ENCODE results near the gene TMEM200A. TPM values are rescaled to one million over a fixed set of nuclear protein-coding genes. Genes with fewer than 3 reads are reported as not detected.

The TMEM200A gene
- total RNA-seq, 2 donors from 2014 or later = 0.87 to 5.1 TPM

DNA sequence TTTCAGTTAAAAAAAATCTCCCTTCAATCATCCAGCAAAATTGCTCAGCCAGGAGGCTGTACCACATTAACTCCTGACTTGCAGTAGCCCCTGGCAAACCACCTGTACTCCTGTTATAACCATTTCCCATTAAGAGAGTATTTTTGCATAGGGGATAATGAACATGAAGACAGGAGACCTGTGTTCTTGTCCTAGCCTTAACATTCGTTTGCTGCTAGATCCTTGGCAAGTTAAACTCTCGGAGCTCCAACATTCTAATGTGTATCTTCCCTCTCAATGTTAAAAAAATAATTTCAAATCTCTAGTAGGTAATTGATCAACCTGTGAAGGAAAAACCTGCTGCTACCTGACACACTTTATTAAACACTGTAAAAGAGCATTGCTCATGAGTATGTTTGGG is 8.4 kb upstream of the TMEM200A start:
- no peaks in the 10 kb centered on the region for H3K36me3 ChIP-seq
- intact Hi-C loops (cut with DNase I) = no loop called here
- H3K4me3 ChIP-seq = no peak overlapping the region
- H3K27ac ChIP-seq = no peak overlapping the region
- no peaks in the 10 kb centered on the region for H3K27me3 ChIP-seq (replicated peaks; ENCODE audit: insufficient read depth)
- WGBS = 39% methylated on average over 2 of the region's 2 CpGs
- TF ChIP-seq POLR2A (IDR thresholded peaks at IDR 0.05) (no peak), POLR2AphosphoS5 (IDR thresholded peaks at IDR 0.05) (no peak)
- TF ChIP-seq, protein P1, sequence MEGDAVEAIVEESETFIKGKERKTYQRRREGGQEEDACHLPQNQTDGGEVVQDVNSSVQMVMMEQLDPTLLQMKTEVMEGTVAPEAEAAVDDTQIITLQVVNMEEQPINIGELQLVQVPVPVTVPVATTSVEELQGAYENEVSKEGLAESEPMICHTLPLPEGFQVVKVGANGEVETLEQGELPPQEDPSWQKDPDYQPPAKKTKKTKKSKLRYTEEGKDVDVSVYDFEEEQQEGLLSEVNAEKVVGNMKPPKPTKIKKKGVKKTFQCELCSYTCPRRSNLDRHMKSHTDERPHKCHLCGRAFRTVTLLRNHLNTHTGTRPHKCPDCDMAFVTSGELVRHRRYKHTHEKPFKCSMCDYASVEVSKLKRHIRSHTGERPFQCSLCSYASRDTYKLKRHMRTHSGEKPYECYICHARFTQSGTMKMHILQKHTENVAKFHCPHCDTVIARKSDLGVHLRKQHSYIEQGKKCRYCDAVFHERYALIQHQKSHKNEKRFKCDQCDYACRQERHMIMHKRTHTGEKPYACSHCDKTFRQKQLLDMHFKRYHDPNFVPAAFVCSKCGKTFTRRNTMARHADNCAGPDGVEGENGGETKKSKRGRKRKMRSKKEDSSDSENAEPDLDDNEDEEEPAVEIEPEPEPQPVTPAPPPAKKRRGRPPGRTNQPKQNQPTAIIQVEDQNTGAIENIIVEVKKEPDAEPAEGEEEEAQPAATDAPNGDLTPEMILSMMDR (IDR thresholded peaks at IDR 0.05) = no peak
- no peaks in the 10 kb centered on the region for H3K4me1 ChIP-seq (replicated peaks)
- DNase-seq (ENCODE audit: low spot score) = no peak
- no peaks in the 10 kb centered on the region for H3K9me3 ChIP-seq

DNA sequence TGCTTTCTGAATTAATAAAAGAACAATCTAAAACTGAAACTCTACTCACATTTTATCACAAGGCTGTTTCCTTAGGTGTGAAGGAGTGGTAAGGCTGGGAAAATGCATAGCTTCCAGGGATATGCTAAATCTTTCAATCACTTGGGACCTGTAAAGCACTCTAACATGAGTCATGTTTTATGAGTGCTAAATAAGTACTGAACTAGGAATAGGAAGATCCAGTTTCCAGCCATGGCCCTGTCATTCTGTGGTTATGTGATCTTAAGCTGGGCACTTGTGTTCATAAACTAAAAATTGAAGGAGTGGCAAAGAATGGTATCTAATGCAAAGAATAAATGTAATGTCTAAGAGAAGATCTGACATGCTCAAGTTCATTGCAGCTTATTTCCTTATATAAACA is 6.1 kb upstream of the TMEM200A start:
- H3K36me3 ChIP-seq = no peaks in the 10 kb centered on the region

DNA sequence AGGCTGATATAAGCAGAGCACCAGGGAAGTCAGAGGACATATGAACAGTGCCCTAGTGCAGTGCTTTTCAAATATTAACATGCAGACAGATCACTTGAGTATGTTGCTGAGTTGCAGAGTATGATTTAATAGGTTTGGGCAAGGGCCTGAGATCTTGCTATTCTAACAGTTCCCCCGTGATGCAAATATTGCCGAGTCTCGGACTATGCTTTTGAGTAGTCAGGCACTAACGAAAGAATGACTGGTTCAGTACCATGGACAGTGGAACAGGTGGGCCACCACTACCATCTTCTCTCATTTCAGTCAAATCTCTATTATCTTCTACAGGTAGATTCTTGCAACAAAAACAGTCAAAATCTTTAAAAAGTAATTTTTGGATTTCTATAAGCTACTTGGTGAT is 3.7 kb upstream of the TMEM200A start:
- intact Hi-C loops (cut with DNase I) = no loop called here
- TF ChIP-seq, protein P1 (IDR thresholded peaks at IDR 0.05) = no peak
- no peak for TF ChIP-seq POLR2A (IDR thresholded peaks at IDR 0.05)
- H3K4me3 ChIP-seq = no peak overlapping the region
- H3K9me3 ChIP-seq = no peaks in the 10 kb centered on the region
- H3K27ac ChIP-seq = no peak overlapping the region
- WGBS = 48% methylated on average over 4 of the region's 4 CpGs
- H3K27me3 ChIP-seq (replicated peaks; ENCODE audit: insufficient read depth) = peaks cover 6% of the 10 kb centered on the region
- H3K36me3 ChIP-seq = no peaks in the 10 kb centered on the region
- H3K4me1 ChIP-seq (replicated peaks) = no peaks in the 10 kb centered on the region
- DNase-seq (ENCODE audit: low spot score) = no peak

More for the DNA sequence above, 6.1 kb upstream of the TMEM200A start:
- intact Hi-C loops (cut with DNase I) = no loop called here
- Histone ChIP-seq H3K27ac (no peak overlapping the region), H3K27me3 (replicated peaks; ENCODE audit: insufficient read depth) (no peaks in the 10 kb centered on the region), H3K4me1 (replicated peaks) (no peaks in the 10 kb centered on the region), H3K4me3 (no peak overlapping the region), H3K9me3 (no peaks in the 10 kb centered on the region)
- no peak for DNase-seq (ENCODE audit: low spot score)
- TF ChIP-seq POLR2A (IDR thresholded peaks at IDR 0.05) (no peak), POLR2AphosphoS5 (IDR thresholded peaks at IDR 0.05) (no peak)
- TF ChIP-seq, protein P1 (IDR thresholded peaks at IDR 0.05) = no peak

DNA sequence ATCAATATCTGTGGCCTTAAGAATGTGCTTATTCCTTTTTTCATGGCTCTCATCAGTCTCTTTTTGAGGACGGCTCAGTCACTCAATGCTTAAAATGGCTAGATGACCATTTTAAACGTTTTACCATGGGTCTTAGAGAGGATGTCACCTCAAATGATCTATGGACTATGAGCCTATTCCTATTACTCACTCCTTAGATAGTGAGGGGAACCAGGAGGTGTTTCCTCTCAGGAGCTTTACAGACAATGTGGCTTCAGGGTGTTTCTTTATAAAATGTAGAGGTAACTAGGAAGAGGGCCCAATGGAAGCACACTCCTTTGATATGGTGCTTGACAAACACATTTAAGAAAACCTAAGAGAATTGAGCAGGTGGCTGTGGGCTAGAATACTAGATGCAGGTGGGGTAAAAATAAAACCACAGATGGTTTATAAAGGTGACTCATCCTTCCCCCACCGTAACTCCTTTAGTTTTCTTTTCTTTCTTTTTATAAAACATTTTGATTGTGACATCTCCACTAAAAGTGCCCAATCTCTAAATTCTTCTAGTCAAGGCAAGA is 1.5 kb upstream of the TMEM200A start:
- Histone ChIP-seq H3K9me3 (no peaks in the 10 kb centered on the region), H3K27ac (no peak overlapping the region), H3K4me1 (replicated peaks) (no peaks in the 10 kb centered on the region), H3K4me3 (no peak overlapping the region), H3K36me3 (no peaks in the 10 kb centered on the region), H3K27me3 (replicated peaks; ENCODE audit: insufficient read depth) (peaks cover 6% of the 10 kb centered on the region)
- intact Hi-C loops (cut with DNase I) = no loop called here
- no peak for TF ChIP-seq POLR2A (IDR thresholded peaks at IDR 0.05)
- TF ChIP-seq, protein P1 (IDR thresholded peaks at IDR 0.05) = no peak
- no peak for TF ChIP-seq POLR2AphosphoS5 (IDR thresholded peaks at IDR 0.05)
- WGBS = 43% methylated on average over 3 of the region's 3 CpGs
- DNase-seq (ENCODE audit: low spot score) = no peak

All from prostate gland (tissue), 2 donors.